Measurements from ENCODE around the gene ICOS. TPM values are rescaled to one million over a fixed set of nuclear protein-coding genes. Genes with fewer than 3 reads are reported as not detected.

ICOS gene
- 1 to 10 TPM in 1 of 4 donors, under 1 TPM in 2, not detected in 1; 0.41 to 1.3 (median 0.60) TPM for total RNA-seq

- 77 to 85% methylated on average over 4 to 5 of the region's 5 CpGs for WGBS, 2 donors (ENCODE audit: low coverage in 1 of 2)
- no peak for DNase-seq
- intact Hi-C loops (cut with DNase I; ENCODE audit: low total_unique reads) (no loop called here), in situ Hi-C loops (cut with MboI; ENCODE audit: low pct_ligation_motif_present in 1 of 4, low pct_unique_long_range_greater_than_20kb in 1 of 4, low sequenced_read_pairs in 3 of 4) (no loop called here)
- no peaks in the 10 kb centered on the region for H3K36me3 ChIP-seq
- H3K4me1 ChIP-seq, result no peaks in the 10 kb centered on the region
- peak within 1 kb of the TSS in 1 of 4 donors; percentile 22 for H3K4me3 ChIP-seq
- H3K27ac ChIP-seq, result no peak within 1 kb of the TSS
- no peaks in the 10 kb centered on the region for H3K9me3 ChIP-seq
- TF ChIP-seq POLR2A (IDR thresholded peaks at IDR 0.05) (peak; percentile 35), POLR2AphosphoS5 (IDR thresholded peaks at IDR 0.05) (peak in 1 of 3 donors; percentile 57), CTCF (IDR thresholded peaks at IDR 0.05) (no peak), EP300 (IDR thresholded peaks at IDR 0.05; ENCODE audit: low read depth) (no peak)
- no peaks in the 10 kb centered on the region for H3K27me3 ChIP-seq
Measured at GRCh38 chr2:203936535-203936934, at the start of gene ICOS. TSS of gene ICOS (plus strand) at chr2:203936763. CDS start at chr2:203936815, 52 bp downstream.

- Histone ChIP-seq H3K9me3 (no peaks in the 10 kb centered on the region), H3K4me3 (no peak overlapping the region), H3K36me3 (no peaks in the 10 kb centered on the region), H3K27me3 (no peaks in the 10 kb centered on the region), H3K4me1 (peaks cover 0 to 4% (median 0%) of the 10 kb centered on the region in 4 donors), H3K27ac (peak overlapping the region in 1 of 4 donors; percentile 23)
- intact Hi-C loops (cut with DNase I; ENCODE audit: low total_unique reads) (no loop called here), in situ Hi-C loops (cut with MboI; ENCODE audit: low pct_ligation_motif_present in 1 of 4, low pct_unique_long_range_greater_than_20kb in 1 of 4, low sequenced_read_pairs in 3 of 4) (no loop called here)
- TF ChIP-seq EP300 (IDR thresholded peaks at IDR 0.05; ENCODE audit: low read depth) (no peak), POLR2AphosphoS5 (IDR thresholded peaks at IDR 0.05) (peak in 1 of 3 donors; percentile 24)
- DNase-seq, result no peak
Measured at GRCh38 chr2:203887677-203888076, 48.9 kb upstream of the ICOS start.

- Histone ChIP-seq H3K4me1 (peaks cover 0 to 4% (median 0%) of the 10 kb centered on the region in 4 donors), H3K27ac (no peak overlapping the region), H3K9me3 (no peaks in the 10 kb centered on the region), H3K4me3 (no peak overlapping the region), H3K27me3 (no peaks in the 10 kb centered on the region), H3K36me3 (no peaks in the 10 kb centered on the region)
- 89 to 100% methylated on average over 1 of the region's 1 CpG for WGBS, 2 donors (ENCODE audit: low coverage in 1 of 2)
- TF ChIP-seq CTCF (IDR thresholded peaks at IDR 0.05) (no peak), POLR2A (IDR thresholded peaks at IDR 0.05) (no peak), POLR2AphosphoS5 (IDR thresholded peaks at IDR 0.05) (no peak), EP300 (IDR thresholded peaks at IDR 0.05; ENCODE audit: low read depth) (no peak)
- DNase-seq, result no peak
- in situ Hi-C loops (cut with MboI; ENCODE audit: low pct_ligation_motif_present in 1 of 4, low pct_unique_long_range_greater_than_20kb in 1 of 4, low sequenced_read_pairs in 3 of 4), result no loop called here
- intact Hi-C loops (cut with DNase I; ENCODE audit: low total_unique reads), result no loop called here
Measured at GRCh38 chr2:203889542-203889941, 47.0 kb upstream of the ICOS start.

GRCh38 chr2:203889944-203890343, 46.6 kb upstream of the ICOS start:
- 76 to 86% methylated on average over 1 of the region's 1 CpG for WGBS, 2 donors (ENCODE audit: low coverage in 1 of 2)

More at GRCh38 chr2:203889944-203890343, 46.6 kb upstream of the ICOS start:
- intact Hi-C loops (cut with DNase I; ENCODE audit: low total_unique reads), result no loop called here
- Histone ChIP-seq H3K4me3 (no peak overlapping the region), H3K4me1 (peaks cover 0 to 4% (median 0%) of the 10 kb centered on the region in 4 donors), H3K27ac (no peak overlapping the region), H3K9me3 (no peaks in the 10 kb centered on the region), H3K27me3 (no peaks in the 10 kb centered on the region), H3K36me3 (no peaks in the 10 kb centered on the region)
- DNase-seq, result no peak
- TF ChIP-seq EP300 (IDR thresholded peaks at IDR 0.05; ENCODE audit: low read depth) (no peak), POLR2AphosphoS5 (IDR thresholded peaks at IDR 0.05) (no peak), POLR2A (IDR thresholded peaks at IDR 0.05) (no peak), CTCF (IDR thresholded peaks at IDR 0.05) (no peak)
- in situ Hi-C loops (cut with MboI; ENCODE audit: low pct_ligation_motif_present in 1 of 4, low pct_unique_long_range_greater_than_20kb in 1 of 4, low sequenced_read_pairs in 3 of 4), result no loop called here
